WTC11 (cell line): ENCODE data around the gene C1orf159. TPM values are rescaled to one million over a fixed set of nuclear protein-coding genes. Genes with fewer than 3 reads are reported as not detected.
"Not testable (repeated sequence)": the region's sequence is repeated elsewhere in the genome, so short reads cannot be mapped to it uniquely, and the experiment has no call there.

Experiments used
- ATAC-seq: fragments of 200-7000 bp; cut with Tn5 transposase; 2 replicates; pipeline ENCODE4 v1.10.0; 2021; ENCODE audit warnings: mild to moderate bottlenecking, moderate library complexity
- CTCF ChIA-PET: fragments of 300-600 bp; sonication (Branson Sonifier 250); formaldehyde crosslinking; loops from one replicate; lab custom pipeline; 2021; ENCODE audit warnings: antibody characterized with exemption; lab: Charles Lee
- POLR2A ChIA-PET: fragments of 350-600 bp; sonication (Branson Sonifier 250); formaldehyde crosslinking; loops from one replicate; lab custom pipeline; 2021; ENCODE audit warnings: antibody characterized with exemption; lab: Charles Lee
- DNase-seq: peaks from one replicate; pipeline ENCODE4 v3.0.0; 2021; ENCODE audit warnings: low spot score
- H3K27ac Mint-ChIP-seq: 2 replicates; pipeline ENCODE4 v1.8.0; 2021; ENCODE audit warnings: mixed read lengths
- H3K27me3 Mint-ChIP-seq: 2 replicates; pipeline ENCODE4 v1.8.0; 2021; ENCODE audit warnings: low read depth, mild to moderate bottlenecking, moderate library complexity, mixed read lengths
- H3K36me3 Mint-ChIP-seq: 2 replicates; pipeline ENCODE4 v1.8.0; 2021; ENCODE audit warnings: mixed read lengths
- H3K4me1 Mint-ChIP-seq: 2 replicates; pipeline ENCODE4 v1.8.0; 2022; ENCODE audit warnings: mixed read lengths
- H3K4me3 Mint-ChIP-seq: 2 replicates; pipeline ENCODE4 v1.8.0; 2021; ENCODE audit warnings: mild to moderate bottlenecking, moderate library complexity, mixed read lengths
- H3K9me3 Mint-ChIP-seq: 2 replicates; pipeline ENCODE4 v1.8.0; 2021; ENCODE audit warnings: mixed read lengths
- E2F4 ChIP-seq: sonication (generic); formaldehyde crosslinking; IDR thresholded peaks from 2 replicates; pipeline ENCODE4 v1.8.1; 2022; ENCODE audit warnings: low read depth, mild to moderate bottlenecking, moderate library complexity, missing genetic modification reagents, borderline replicate concordance
- FOXP1 ChIP-seq: sonication (generic); formaldehyde crosslinking; IDR thresholded peaks from 2 replicates; pipeline ENCODE4 v1.8.0; 2022; ENCODE audit warnings: missing genetic modification reagents, mild to moderate bottlenecking, moderate library complexity, borderline replicate concordance
- GABPB1 ChIP-seq: sonication (generic); formaldehyde crosslinking; IDR thresholded peaks from 2 replicates; pipeline ENCODE4 v1.8.1; 2023; ENCODE audit warnings: mild to moderate bottlenecking, missing genetic modification reagents
- IRF1 ChIP-seq: sonication (generic); formaldehyde crosslinking; IDR thresholded peaks from 2 replicates; pipeline ENCODE4 v1.8.0; 2023; ENCODE audit warnings: missing genetic modification reagents
- JAZF1 ChIP-seq: fragments of 250-450 bp; sonication (Bioruptor Pico); IDR thresholded peaks from 2 replicates; pipeline ENCODE4 v1.9.0; 2021; ENCODE audit warnings: moderate library complexity, mild to moderate bottlenecking, inconsistent platforms
- KAT7 ChIP-seq: sonication (generic); formaldehyde crosslinking; IDR thresholded peaks from 2 replicates; pipeline ENCODE4 v1.8.1; 2023; ENCODE audit warnings: missing genetic modification reagents, mild to moderate bottlenecking, borderline replicate concordance
- MXD4 ChIP-seq: fragments of 250-450 bp; sonication (Bioruptor Pico); IDR thresholded peaks from 2 replicates; pipeline ENCODE4 v1.8.0; 2021; ENCODE audit warnings: mild to moderate bottlenecking, moderate library complexity, borderline replicate concordance
- NFATC4 ChIP-seq: fragments of 250-450 bp; sonication (Bioruptor Pico); IDR thresholded peaks from 2 replicates; pipeline ENCODE4 v1.9.0; 2021; ENCODE audit warnings: mild to moderate bottlenecking
- PRDM15 ChIP-seq: sonication (generic); formaldehyde crosslinking; IDR thresholded peaks from 2 replicates; pipeline ENCODE4 v1.8.0; 2022; ENCODE audit warnings: missing genetic modification reagents
- SMAD4 ChIP-seq: sonication (generic); formaldehyde crosslinking; IDR thresholded peaks from 2 replicates; pipeline ENCODE4 v1.8.0; 2022; ENCODE audit warnings: mild to moderate bottlenecking, missing genetic modification reagents
- SOX15 ChIP-seq: fragments of 250-450 bp; sonication (Bioruptor Pico); IDR thresholded peaks from 2 replicates; pipeline ENCODE4 v1.9.0; 2021; ENCODE audit warnings: mild to moderate bottlenecking
- TP53 ChIP-seq: sonication (generic); formaldehyde crosslinking; IDR thresholded peaks from 2 replicates; pipeline ENCODE4 v1.8.1; 2023; ENCODE audit warnings: mild to moderate bottlenecking, missing genetic modification reagents
- ZNF396 ChIP-seq: fragments of 250-450 bp; sonication (Bioruptor Pico); IDR thresholded peaks from 2 replicates; pipeline ENCODE4 v1.8.0; 2021; ENCODE audit warnings: mild to moderate bottlenecking, moderate library complexity, borderline replicate concordance
- ZNF425 ChIP-seq: fragments of 250-450 bp; sonication (Bioruptor Pico); conservative IDR thresholded peaks from 2 replicates; pipeline ENCODE4 v1.9.0; 2021; ENCODE audit warnings: mild to moderate bottlenecking
- total RNA-seq: library from RNA; stranded (reverse); gene quantifications from 3 replicates; pipeline ENCODE4 v1.2.3, GENCODE V29; 2021
- TF ChIP-seq, protein P1 (sequence below): sonication (generic); formaldehyde crosslinking; IDR thresholded peaks from 2 replicates; pipeline ENCODE4 v1.8.0; 2022; ENCODE audit warnings: mild to moderate bottlenecking, missing genetic modification reagents
- TF ChIP-seq, protein P2 (sequence below): fragments of 250-450 bp; sonication (Bioruptor Pico); IDR thresholded peaks from 2 replicates; pipeline ENCODE4 v1.9.0; 2021; ENCODE audit warnings: mild to moderate bottlenecking
- TF ChIP-seq, protein P3 (sequence below): sonication (generic); formaldehyde crosslinking; IDR thresholded peaks from 2 replicates; pipeline ENCODE4 v1.8.1; 2023; ENCODE audit warnings: mild to moderate bottlenecking, missing genetic modification reagents, moderate library complexity

C1orf159 gene
- total RNA-seq, 1 experiment from 2014 or later = 17.8 TPM

GRCh38 chr1:1109743-1110142 is 6.1 kb downstream of the C1orf159 start (continued):
- no peak for TF ChIP-seq IRF1
- TF ChIP-seq, all 79 proteins: peak for 0

DNA sequence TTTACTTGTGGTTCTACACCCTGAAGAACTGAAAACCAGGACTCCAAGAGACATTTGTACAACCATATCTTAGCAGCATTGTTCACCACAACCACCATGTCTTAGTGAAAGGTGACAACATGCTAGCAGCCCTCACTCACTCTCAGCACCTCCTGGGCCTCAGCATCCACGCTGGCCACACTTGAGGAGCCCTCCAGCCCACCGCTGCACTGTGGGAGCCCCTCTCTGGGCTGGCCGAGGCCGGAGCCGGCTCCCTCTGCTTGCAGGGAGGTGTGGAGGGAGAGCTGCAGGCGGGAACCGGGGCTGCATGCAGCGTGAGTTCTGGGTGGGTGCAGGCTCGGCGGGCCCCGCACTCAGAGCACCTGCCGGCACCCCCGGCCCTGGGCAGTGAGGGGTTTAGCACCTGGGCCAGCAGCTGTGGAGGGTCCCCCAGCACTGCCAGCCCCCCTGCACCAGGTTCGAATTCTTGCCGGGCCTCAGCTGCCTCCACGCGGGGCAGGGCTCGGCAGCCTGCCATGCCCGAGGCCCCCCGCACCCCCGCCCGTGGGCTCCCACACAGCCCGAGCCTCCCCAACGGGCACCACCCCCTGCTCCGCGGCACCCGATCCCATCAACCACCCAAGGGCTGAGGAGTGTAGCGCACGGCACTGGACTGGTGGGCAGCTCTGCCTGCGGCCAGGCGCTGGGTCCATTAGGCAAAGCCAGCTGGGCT is 9.2 kb downstream of the C1orf159 start:
- ChIA-PET POLR2A (no interaction called here), CTCF (no interaction called here)
- DNase-seq (no peak), ATAC-seq (no peak)
- H3K4me1 Mint-ChIP-seq = no peaks in the 10 kb centered on the region
- H3K36me3 Mint-ChIP-seq = peaks cover 46% of the 10 kb centered on the region
- TF ChIP-seq, protein P1, sequence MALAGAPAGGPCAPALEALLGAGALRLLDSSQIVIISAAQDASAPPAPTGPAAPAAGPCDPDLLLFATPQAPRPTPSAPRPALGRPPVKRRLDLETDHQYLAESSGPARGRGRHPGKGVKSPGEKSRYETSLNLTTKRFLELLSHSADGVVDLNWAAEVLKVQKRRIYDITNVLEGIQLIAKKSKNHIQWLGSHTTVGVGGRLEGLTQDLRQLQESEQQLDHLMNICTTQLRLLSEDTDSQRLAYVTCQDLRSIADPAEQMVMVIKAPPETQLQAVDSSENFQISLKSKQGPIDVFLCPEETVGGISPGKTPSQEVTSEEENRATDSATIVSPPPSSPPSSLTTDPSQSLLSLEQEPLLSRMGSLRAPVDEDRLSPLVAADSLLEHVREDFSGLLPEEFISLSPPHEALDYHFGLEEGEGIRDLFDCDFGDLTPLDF (CRISPR knock-in tag) = no peak
- TF ChIP-seq GABPB1 (CRISPR knock-in tag) = no peak
- TF ChIP-seq FOXP1 = no peak
- no peak for TF ChIP-seq SMAD4
- no peak for TF ChIP-seq IRF1
- TF ChIP-seq PRDM15 (CRISPR knock-in tag) = no peak
- TF ChIP-seq, protein P2, sequence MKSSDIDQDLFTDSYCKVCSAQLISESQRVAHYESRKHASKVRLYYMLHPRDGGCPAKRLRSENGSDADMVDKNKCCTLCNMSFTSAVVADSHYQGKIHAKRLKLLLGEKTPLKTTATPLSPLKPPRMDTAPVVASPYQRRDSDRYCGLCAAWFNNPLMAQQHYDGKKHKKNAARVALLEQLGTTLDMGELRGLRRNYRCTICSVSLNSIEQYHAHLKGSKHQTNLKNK (CRISPR knock-in tag) = no peak
- no peak for TF ChIP-seq NFATC4 (CRISPR knock-in tag)
- no peak overlapping the region for H3K27ac Mint-ChIP-seq
- no peak overlapping the region for H3K4me3 Mint-ChIP-seq
- peaks cover 31% of the 10 kb centered on the region for H3K9me3 Mint-ChIP-seq
- H3K27me3 Mint-ChIP-seq = peaks cover 15% of the 10 kb centered on the region

DNA sequence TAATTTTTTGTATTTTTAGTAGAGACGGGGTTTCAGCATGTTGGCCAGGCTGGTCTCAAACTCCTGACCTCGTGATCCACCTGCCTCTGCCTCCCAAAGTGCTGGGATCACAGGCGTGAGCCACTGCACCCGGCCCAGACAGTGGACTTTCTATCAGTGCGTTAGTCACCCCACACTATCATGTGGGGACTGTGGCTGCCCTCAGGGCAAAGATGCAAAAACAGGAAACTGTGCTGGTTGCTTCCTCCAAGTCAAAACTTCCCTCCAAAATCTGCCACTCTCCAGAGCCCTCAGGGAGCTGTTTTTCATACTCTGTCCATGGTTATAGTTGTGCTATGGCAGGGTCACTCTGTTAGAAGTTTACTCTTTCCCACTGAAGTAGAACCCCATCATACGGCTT is 11.7 kb downstream of the C1orf159 start:
- peaks cover 43% of the 10 kb centered on the region for H3K9me3 Mint-ChIP-seq
- POLR2A ChIA-PET, ATAC-seq: not testable (repeated sequence)

DNA sequence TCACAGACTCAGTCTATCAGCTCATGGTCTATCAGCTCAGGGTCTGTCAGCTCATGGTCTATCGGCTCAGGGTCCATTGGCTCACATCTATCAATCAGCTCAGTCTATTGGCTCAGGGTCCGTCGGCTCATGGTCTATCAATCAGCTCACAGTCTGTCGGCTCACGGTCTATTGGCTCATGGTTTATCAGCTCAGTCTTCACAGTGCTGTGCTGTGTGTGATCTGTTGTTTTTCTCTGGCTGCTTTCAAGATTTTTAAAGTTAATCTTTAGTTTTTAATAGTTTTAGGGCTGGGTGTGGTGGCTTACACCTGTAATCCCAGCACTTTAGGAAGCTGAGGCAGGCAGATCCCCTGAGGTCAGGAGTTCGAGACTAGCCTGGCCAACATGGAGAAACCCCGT is 14.4 kb downstream of the C1orf159 start:
- peaks cover 36% of the 10 kb centered on the region for H3K36me3 Mint-ChIP-seq
- H3K4me3 Mint-ChIP-seq = no peak overlapping the region
- DNase-seq = no peak
- ChIA-PET POLR2A (no interaction called here), CTCF (interaction anchor here (0.7 kb wide), 1 partner anchor 37 kb away, joined by 3 read pairs; no protein-coding TSS in a partner anchor)
- H3K4me1 Mint-ChIP-seq = no peaks in the 10 kb centered on the region
- ATAC-seq = no peak
- H3K9me3 Mint-ChIP-seq = peaks cover 44% of the 10 kb centered on the region
- H3K27ac Mint-ChIP-seq = no peak overlapping the region
- peaks cover 36% of the 10 kb centered on the region for H3K27me3 Mint-ChIP-seq
- TF ChIP-seq MXD4 (no peak), IRF1 (no peak), E2F4 (CRISPR knock-in tag) (no peak), JAZF1 (CRISPR knock-in tag) (no peak), SOX15 (CRISPR knock-in tag) (no peak), TP53 (CRISPR knock-in tag) (no peak), KAT7 (CRISPR knock-in tag) (no peak), ZNF425 (no peak), ZNF396 (CRISPR knock-in tag) (no peak)
- TF ChIP-seq, protein P3, sequence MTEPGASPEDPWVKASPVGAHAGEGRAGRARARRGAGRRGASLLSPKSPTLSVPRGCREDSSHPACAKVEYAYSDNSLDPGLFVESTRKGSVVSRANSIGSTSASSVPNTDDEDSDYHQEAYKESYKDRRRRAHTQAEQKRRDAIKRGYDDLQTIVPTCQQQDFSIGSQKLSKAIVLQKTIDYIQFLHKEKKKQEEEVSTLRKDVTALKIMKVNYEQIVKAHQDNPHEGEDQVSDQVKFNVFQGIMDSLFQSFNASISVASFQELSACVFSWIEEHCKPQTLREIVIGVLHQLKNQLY = no peak

More for the DNA sequence above, 11.7 kb downstream of the C1orf159 start:
- Mint-ChIP-seq H3K27me3 (peaks cover 27% of the 10 kb centered on the region), H3K36me3 (peaks cover 47% of the 10 kb centered on the region)
- H3K27ac Mint-ChIP-seq, DNase-seq, H3K4me3 Mint-ChIP-seq, CTCF ChIA-PET, H3K4me1 Mint-ChIP-seq: not testable (repeated sequence)
